Measurements from ENCODE around the gene EPM2AIP1. TPM values are rescaled to one million over a fixed set of nuclear protein-coding genes. Genes with fewer than 3 reads are reported as not detected.

EPM2AIP1 gene
- total RNA-seq, 1 experiment from 2014 or later = 8.7 TPM

DNA sequence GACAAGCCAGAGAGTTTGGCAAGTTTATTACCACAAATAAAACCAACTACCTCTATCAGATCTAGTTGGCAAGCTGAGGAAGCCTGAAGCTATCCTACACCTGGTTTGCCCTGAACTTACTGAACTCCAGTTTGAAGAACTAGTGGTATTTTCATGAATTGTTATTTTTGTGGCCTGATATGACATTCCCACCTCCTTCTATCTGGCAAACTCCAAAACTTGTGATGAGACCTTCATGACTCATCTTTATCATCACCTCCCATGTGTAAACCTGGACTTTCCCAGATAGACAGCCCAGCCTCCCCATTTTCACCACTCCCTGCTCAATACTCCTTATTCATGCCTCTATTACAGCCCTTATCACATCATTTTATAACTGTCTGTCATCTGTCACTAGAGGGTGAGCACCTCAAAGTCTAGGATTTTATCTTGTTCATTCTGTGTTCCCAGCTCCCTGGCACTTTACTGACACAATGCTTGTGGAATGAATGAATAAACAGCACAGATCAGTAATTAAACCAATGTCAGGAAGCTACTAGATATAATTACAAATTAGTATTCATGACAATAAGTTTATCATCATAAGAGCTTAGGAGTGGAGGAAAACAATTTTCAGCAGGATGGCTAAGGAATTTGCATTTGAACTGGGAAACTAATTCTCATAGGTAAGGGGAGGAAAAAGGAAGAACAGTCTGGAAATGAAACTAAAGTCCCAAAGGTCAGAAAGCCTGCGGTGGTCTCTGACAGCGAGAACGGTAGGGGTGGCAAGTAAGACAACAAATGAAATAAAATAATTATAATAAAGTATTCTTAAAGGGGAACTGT, 34.9 kb downstream of the EPM2AIP1 start:
- H3K4me2 ChIP-seq (ENCODE audit: low read length) = peak overlapping the region; percentile 13; the same call in 1 of the 2 replicates
- H3K9ac ChIP-seq (ENCODE audit: low read length) = no peak overlapping the region
- no peak for TF ChIP-seq EGR1 (IDR thresholded peaks at IDR 0.05; ENCODE audit: low read depth)
- H3K4me1 ChIP-seq (ENCODE audit: control insufficient read depth in 1 of 2, insufficient read depth in 2 of 2, low read length in 2 of 2) = peaks cover 0 to 8% of the 10 kb centered on the region in 2 experiments; a peak in 2 of 4 replicates
- H3K27me3 ChIP-seq (ENCODE audit: insufficient read depth, low read length) = no peaks in the 10 kb centered on the region
- CTCF ChIA-PET = interaction anchor here (0.6 to 2.4 kb wide), 22 partner anchors 9 to 965 kb away, joined by 3 to 19 read pairs (median 4); partner anchors contain the start of genes EPM2AIP1 and MLH1
- no peaks in the 10 kb centered on the region for H3K9me2 ChIP-seq (ENCODE audit: insufficient read depth)
- no TSS peak for BruUV-seq (replicated peaks)
- POLR2A ChIA-PET = interaction anchor here (1.1 to 1.6 kb wide), 2 partner anchors 10 to 35 kb away, joined by 3 to 8 read pairs; partner anchors contain the start of genes EPM2AIP1 and MLH1
- no peaks in the 10 kb centered on the region for H4K20me1 ChIP-seq (ENCODE audit: insufficient read depth)
- peak overlapping the region; percentile 59 for H2AFZ ChIP-seq (ENCODE audit: low read depth, low read length, poor library complexity, severe bottlenecking)
- no peaks in the 10 kb centered on the region for H3K36me3 ChIP-seq (ENCODE audit: control insufficient read depth in 1 of 2, insufficient read depth in 2 of 2, low read length in 2 of 2)
- DNase-seq (ENCODE audit: low read depth, low spot score) = no peak
- no peaks in the 10 kb centered on the region for H3K9me3 ChIP-seq (ENCODE audit: control insufficient read depth in 1 of 2, insufficient read depth in 1 of 2, low read depth in 1 of 2, low read length in 2 of 2)
- H3K4me3 ChIP-seq (replicated peaks in 1 of 2; ENCODE audit: low read depth in 1 of 2, low read length in 2 of 2) = no peak overlapping the region
- ATAC-seq = no peak
- no peak overlapping the region for H3K27ac ChIP-seq (ENCODE audit: low read depth, low read length)
- intact Hi-C loops (cut with micrococcal nuclease) = loop anchor here (2.0 to 10.0 kb wide), 3 partner anchors 143 to 229 kb away; no protein-coding TSS in a partner anchor
- no peaks in the 10 kb centered on the region for H3K79me2 ChIP-seq (ENCODE audit: insufficient read depth, low read length)
- RAD21 ChIA-PET (ENCODE audit: low non-redundant PET in 1 of 2, low total read pairs in 2 of 2, uncharacterized antibody in 2 of 2, unreplicated experiment in 2 of 2) = interaction anchor here in 1 of 2 experiments (1.0 to 1.4 kb wide), 2 partner anchors 34 to 166 kb away, joined by 3 read pairs; no protein-coding TSS in a partner anchor

DNA sequence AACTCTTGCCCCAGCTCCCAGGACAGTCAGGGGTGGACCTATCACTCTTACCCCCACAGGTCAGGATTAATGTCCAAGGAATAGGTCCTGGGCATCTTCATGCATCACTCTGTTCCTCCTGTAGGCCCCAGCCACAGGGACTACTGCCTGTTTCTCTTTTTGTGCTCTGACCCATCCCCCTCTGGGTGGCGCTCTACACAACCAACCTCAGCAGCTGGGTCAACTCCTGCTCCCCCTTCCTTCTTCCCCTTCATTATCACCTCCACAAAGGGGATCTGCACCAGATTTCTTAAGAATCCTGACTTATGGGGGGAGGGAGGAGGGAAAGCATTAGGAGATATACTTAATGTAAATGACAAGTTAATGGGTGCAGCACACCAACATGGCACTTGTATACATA, 35.9 kb downstream of the EPM2AIP1 start:
- Histone ChIP-seq H3K9ac (ENCODE audit: low read length) (no peak overlapping the region), H2AFZ (ENCODE audit: low read depth, low read length, poor library complexity, severe bottlenecking) (no peak overlapping the region), H3K9me2 (ENCODE audit: insufficient read depth) (no peaks in the 10 kb centered on the region), H3K4me3 (replicated peaks in 1 of 2; ENCODE audit: low read depth in 1 of 2, low read length in 2 of 2) (no peak overlapping the region), H3K27ac (ENCODE audit: low read depth, low read length) (no peak overlapping the region), H4K20me1 (ENCODE audit: insufficient read depth) (no peaks in the 10 kb centered on the region), H3K27me3 (ENCODE audit: insufficient read depth, low read length) (no peaks in the 10 kb centered on the region), H3K79me2 (ENCODE audit: insufficient read depth, low read length) (no peaks in the 10 kb centered on the region), H3K4me2 (ENCODE audit: low read length) (no peak overlapping the region), H3K36me3 (ENCODE audit: control insufficient read depth in 1 of 2, insufficient read depth in 2 of 2, low read length in 2 of 2) (no peaks in the 10 kb centered on the region), H3K4me1 (ENCODE audit: control insufficient read depth in 1 of 2, insufficient read depth in 2 of 2, low read length in 2 of 2) (peaks cover 0 to 8% of the 10 kb centered on the region in 2 experiments; a peak in 2 of 4 replicates), H3K9me3 (ENCODE audit: control insufficient read depth in 1 of 2, insufficient read depth in 1 of 2, low read depth in 1 of 2, low read length in 2 of 2) (no peaks in the 10 kb centered on the region)
- no TSS peak for BruUV-seq (replicated peaks)
- TF ChIP-seq SP1 (IDR thresholded peaks at IDR 0.05; ENCODE audit: low read depth) (no peak), ZBTB33 (IDR thresholded peaks at IDR 0.05; ENCODE audit: extremely low read depth, insufficient replicate concordance, low read length) (no peak), YY1 (IDR thresholded peaks at IDR 0.05; ENCODE audit: extremely low read depth, insufficient replicate concordance, low read depth, low read length) (no peak), POLR2A (IDR thresholded peaks at IDR 0.05; ENCODE audit: borderline replicate concordance, extremely low read depth, insufficient read depth, insufficient read length) (no peak)
- TF ChIP-seq, protein P1, sequence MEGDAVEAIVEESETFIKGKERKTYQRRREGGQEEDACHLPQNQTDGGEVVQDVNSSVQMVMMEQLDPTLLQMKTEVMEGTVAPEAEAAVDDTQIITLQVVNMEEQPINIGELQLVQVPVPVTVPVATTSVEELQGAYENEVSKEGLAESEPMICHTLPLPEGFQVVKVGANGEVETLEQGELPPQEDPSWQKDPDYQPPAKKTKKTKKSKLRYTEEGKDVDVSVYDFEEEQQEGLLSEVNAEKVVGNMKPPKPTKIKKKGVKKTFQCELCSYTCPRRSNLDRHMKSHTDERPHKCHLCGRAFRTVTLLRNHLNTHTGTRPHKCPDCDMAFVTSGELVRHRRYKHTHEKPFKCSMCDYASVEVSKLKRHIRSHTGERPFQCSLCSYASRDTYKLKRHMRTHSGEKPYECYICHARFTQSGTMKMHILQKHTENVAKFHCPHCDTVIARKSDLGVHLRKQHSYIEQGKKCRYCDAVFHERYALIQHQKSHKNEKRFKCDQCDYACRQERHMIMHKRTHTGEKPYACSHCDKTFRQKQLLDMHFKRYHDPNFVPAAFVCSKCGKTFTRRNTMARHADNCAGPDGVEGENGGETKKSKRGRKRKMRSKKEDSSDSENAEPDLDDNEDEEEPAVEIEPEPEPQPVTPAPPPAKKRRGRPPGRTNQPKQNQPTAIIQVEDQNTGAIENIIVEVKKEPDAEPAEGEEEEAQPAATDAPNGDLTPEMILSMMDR (IDR thresholded peaks at IDR 0.05 in 2 of 3, conservative IDR thresholded peaks at IDR 0.05 in 1 of 3; ENCODE audit: borderline replicate concordance in 1 of 3, insufficient read depth in 1 of 3, low read depth in 2 of 3, low read length in 2 of 3) = peak in 2 of 3 experiments; percentile 11 to 34; a peak in 2 of 6 replicates
- no peak for DNase-seq (ENCODE audit: low read depth, low spot score)
- intact Hi-C loops (cut with micrococcal nuclease) = loop anchor here (5.0 to 10.0 kb wide), 2 partner anchors 142 to 215 kb away; no protein-coding TSS in a partner anchor
- ChIA-PET RAD21 (ENCODE audit: low non-redundant PET in 1 of 2, low total read pairs in 2 of 2, uncharacterized antibody in 2 of 2, unreplicated experiment in 2 of 2) (no interaction called here), POLR2A (interaction anchor here (1.1 kb wide), 1 partner anchor 9 kb away, joined by 3 read pairs; no protein-coding TSS in a partner anchor), CTCF (interaction anchor here (0.6 to 2.3 kb wide), 5 partner anchors 35 to 966 kb away, joined by 3 to 14 read pairs (median 8); partner anchors contain the start of genes EPM2AIP1 and MLH1)
- ATAC-seq = no peak
